ENCODE results near the gene RC3H2. TPM values are rescaled to one million over a fixed set of nuclear protein-coding genes. Genes with fewer than 3 reads are reported as not detected.

The RC3H2 gene
- total RNA-seq, 1 experiment from 2014 or later = 37.5 TPM

- Mint-ChIP-seq H3K9me3 (no peaks in the 10 kb centered on the region), H3K4me1 (peaks cover 29% of the 10 kb centered on the region), H3K4me3 (peak overlapping the region; percentile 92), H3K27me3 (ENCODE audit: low read depth) (no peaks in the 10 kb centered on the region; the same call in 1 of the 2 replicates), H3K27ac (peak overlapping the region; percentile 99), H3K36me3 (peaks cover 9% of the 10 kb centered on the region)
- ATAC-seq (no peak), DNase-seq (ENCODE audit: low spot score) (no peak)
- ChIA-PET POLR2A (interaction anchor here (1.3 to 2.3 kb wide), 5 partner anchors 7 to 37 kb away, joined by 4 to 44 read pairs (median 11); partner anchors contain the start of genes RC3H2, ZBTB26 and ZBTB6), CTCF (no interaction called here)
- TF ChIP-seq HMGXB4 (CRISPR knock-in tag; IDR thresholded peaks at IDR 0.05) (0 out of 2 replicates have a peak, but pooled peaks have one; percentile 10), ARID4B (CRISPR knock-in tag; IDR thresholded peaks at IDR 0.05; ENCODE audit: borderline replicate concordance) (no peak), ZMAT4 (CRISPR knock-in tag; IDR thresholded peaks at IDR 0.05) (no peak), E2F4 (CRISPR knock-in tag; IDR thresholded peaks at IDR 0.05; ENCODE audit: borderline replicate concordance, low read depth) (no peak), GABPB1 (CRISPR knock-in tag; IDR thresholded peaks at IDR 0.05) (no peak), ZNF532 (CRISPR knock-in tag; IDR thresholded peaks at IDR 0.05; ENCODE audit: borderline replicate concordance) (no peak)
These were observed 36.5 kb upstream of the RC3H2 start for GRCh38 chr9:122941582-122942234.

- DNase-seq (ENCODE audit: low spot score) (peak; percentile 100), ATAC-seq (peak; percentile 99)
- Mint-ChIP-seq H3K27me3 (ENCODE audit: low read depth) (no peaks in the 10 kb centered on the region; the same call in 1 of the 2 replicates), H3K9me3 (no peaks in the 10 kb centered on the region), H3K4me1 (peaks cover 22% of the 10 kb centered on the region), H3K27ac (peak within 1 kb of the TSS; percentile 99), H3K4me3 (peak within 1 kb of the TSS; percentile 92), H3K36me3 (peaks cover 16% of the 10 kb centered on the region)
- ChIA-PET POLR2A (interaction anchor here (0.5 to 2.3 kb wide), 11 partner anchors 8 to 1974 kb away, joined by 3 to 44 read pairs (median 4); partner anchors contain the start of genes RC3H2, ZBTB26 and ZBTB6), CTCF (interaction anchor here (0.7 to 1.5 kb wide), 3 partner anchors 9 to 409 kb away, joined by 3 to 10 read pairs (median 5); partner anchors contain the start of gene ZBTB26)
- TF ChIP-seq TEAD1 (CRISPR knock-in tag; IDR thresholded peaks at IDR 0.05) (0 out of 2 replicates have a peak, but pooled peaks have one; percentile 14), ETV6 (CRISPR knock-in tag; IDR thresholded peaks at IDR 0.05) (peak; percentile 61; the same call in 1 of the 2 replicates), ERG (CRISPR knock-in tag; IDR thresholded peaks at IDR 0.05) (0 out of 2 replicates have a peak, but pooled peaks have one; percentile 39), SMAD3 (CRISPR knock-in tag; IDR thresholded peaks at IDR 0.05; ENCODE audit: borderline replicate concordance) (0 out of 2 replicates have a peak, but pooled peaks have one; percentile 24), FOXP1 (CRISPR knock-in tag; IDR thresholded peaks at IDR 0.05; ENCODE audit: borderline replicate concordance) (peak; percentile 72; the same call in 1 of the 2 replicates), E2F1 (CRISPR knock-in tag; IDR thresholded peaks at IDR 0.05) (no peak), NFYB (CRISPR knock-in tag; conservative IDR thresholded peaks at IDR 0.05; ENCODE audit: low read depth) (peak; percentile 56), ZMAT4 (CRISPR knock-in tag; IDR thresholded peaks at IDR 0.05) (peak; percentile 74; the same call in 1 of the 2 replicates), TP53 (CRISPR knock-in tag; IDR thresholded peaks at IDR 0.05) (0 out of 2 replicates have a peak, but pooled peaks have one; percentile 57)
These were observed 35.8 kb upstream of the RC3H2 start, which contains the start of gene RABGAP1 for GRCh38 chr9:122940749-122941581. Gene RABGAP1, plus strand, starts transcription at chr9:122941020. Its CDS starts 16,040 bp downstream, at chr9:122957060.

All from WTC11 (cell line).